Karpas-422 (cell line): ENCODE results near the gene AP1G2. TPM values are rescaled to one million over a fixed set of nuclear protein-coding genes. Genes with fewer than 3 reads are reported as not detected.
"Not testable (repeated sequence)": the region's sequence is repeated elsewhere in the genome, so short reads cannot be mapped to it uniquely, and the experiment has no call there.

Experiments
- DNase-seq: peaks from one replicate; pipeline ENCODE4 v3.0.0-alpha.2; 2015
- H2AFZ ChIP-seq: fragments of 200-600 bp; sonication (generic); 2 replicates; pipeline ENCODE4 v1.6.1; 2014; ENCODE audit warnings: antibody characterized with exemption, low read length, mixed read lengths
- H3K27ac ChIP-seq: fragments of 200-600 bp; sonication (generic); 2 replicates; pipeline ENCODE4 v1.5.1; 2014; ENCODE audit warnings: mild to moderate bottlenecking, low read length, moderate library complexity
- H3K27me3 ChIP-seq: fragments of 200-600 bp; sonication (generic); 2 replicates; pipeline ENCODE4 v1.6.1; 2014; ENCODE audit warnings: low read length, mixed read lengths
- H3K36me3 ChIP-seq: fragments of 200-600 bp; sonication (generic); 2 replicates; pipeline ENCODE4 v1.6.1; 2014; ENCODE audit warnings: low read length, mixed read lengths; ENCODE audit not compliant: insufficient read depth
- H3K4me1 ChIP-seq: fragments of 200-600 bp; sonication (generic); 2 replicates; pipeline ENCODE4 v1.6.1; 2014; ENCODE audit warnings: mild to moderate bottlenecking, low read length, mixed read lengths
- H3K4me2 ChIP-seq: fragments of 200-600 bp; sonication (generic); 2 replicates; pipeline ENCODE4 v1.6.1; 2014; ENCODE audit warnings: low read length, low read depth, mild to moderate bottlenecking; ENCODE audit not compliant: poor library complexity, severe bottlenecking
- H3K4me3 ChIP-seq: fragments of 200-600 bp; sonication (generic); 2 replicates; pipeline ENCODE4 v1.5.1; 2014; ENCODE audit warnings: mild to moderate bottlenecking, antibody characterized with exemption, low read length, mixed read lengths
- H3K79me2 ChIP-seq: fragments of 200-600 bp; sonication (generic); 2 replicates; pipeline ENCODE4 v1.6.1; 2014; ENCODE audit warnings: mild to moderate bottlenecking, low read length, mixed read lengths
- H3K9ac ChIP-seq: fragments of 200-600 bp; sonication (generic); 2 replicates; pipeline ENCODE4 v1.6.0; 2014; ENCODE audit warnings: low read length
- H3K9me2 ChIP-seq: fragments of 200-600 bp; sonication (generic), shearing (Covaris generic); replicated peaks from 2 replicates; pipeline ENCODE4 v1.6.0; 2014; ENCODE audit warnings: mild to moderate bottlenecking, low read length, moderate library complexity; ENCODE audit not compliant: insufficient read depth
- H3K9me3 ChIP-seq: fragments of 300-700, 200-600 bp; sonication (generic); 2 replicates; pipeline ENCODE4 v1.6.1; 2014; ENCODE audit warnings: low read length, mixed read lengths
- H4K20me1 ChIP-seq: fragments of 200-600 bp; sonication (generic); 2 replicates; pipeline ENCODE4 v1.6.1; 2014; ENCODE audit warnings: mild to moderate bottlenecking, antibody characterized with exemption, low read length, low read depth; ENCODE audit not compliant: insufficient read depth
- total RNA-seq: library from RNA; depleted of rRNA; stranded (reverse); fragments of >200 nt; shearing (Covaris generic); gene quantifications from 2 replicates; pipeline ENCODE4 v1.2.3, GENCODE V29; 2014; ENCODE audit warnings: low replicate concordance

Gene AP1G2
- total RNA-seq, 1 experiment from 2014 or later: 207 TPM

- Histone ChIP-seq H3K4me2 (no peak overlapping the region), H3K79me2 (no peaks in the 10 kb centered on the region), H3K4me1 (no peaks in the 10 kb centered on the region), H3K27ac (no peak overlapping the region), H3K27me3 (0 out of 2 replicates have a peak, but pooled peaks cover 5% of the 10 kb centered on the region), H3K9me2 (no peaks in the 10 kb centered on the region), H3K9me3 (no peaks in the 10 kb centered on the region), H2AFZ (no peak overlapping the region), H3K36me3 (no peaks in the 10 kb centered on the region), H3K9ac (no peak overlapping the region), H4K20me1 (no peaks in the 10 kb centered on the region), H3K4me3 (no peak overlapping the region)
- DNase-seq: no peak
Observed at GRCh38 chr14:23610090-23610814, 42.7 kb upstream of the AP1G2 start.

- not testable (repeated sequence) for H3K4me1 ChIP-seq, H3K4me3 ChIP-seq, H4K20me1 ChIP-seq, H3K79me2 ChIP-seq, H3K9me2 ChIP-seq, H2AFZ ChIP-seq, H3K9ac ChIP-seq, H3K4me2 ChIP-seq, DNase-seq, H3K27ac ChIP-seq, H3K36me3 ChIP-seq, H3K27me3 ChIP-seq, H3K9me3 ChIP-seq
Observed at GRCh38 chr14:23609411-23610089, 42.0 kb upstream of the AP1G2 start.

- H3K9me2 ChIP-seq: no peaks in the 10 kb centered on the region
- no peaks in the 10 kb centered on the region for H4K20me1 ChIP-seq
- 0 out of 2 replicates have a peak, but pooled peaks cover 5% of the 10 kb centered on the region for H3K27me3 ChIP-seq
- no peaks in the 10 kb centered on the region for H3K36me3 ChIP-seq
- no peaks in the 10 kb centered on the region for H3K79me2 ChIP-seq
- no peaks in the 10 kb centered on the region for H3K9me3 ChIP-seq
- H2AFZ ChIP-seq: no peak overlapping the region
- H3K27ac ChIP-seq: no peak overlapping the region
- no peaks in the 10 kb centered on the region for H3K4me1 ChIP-seq
- no peak for DNase-seq
- H3K4me3 ChIP-seq: no peak overlapping the region
- H3K9ac ChIP-seq: no peak overlapping the region
- H3K4me2 ChIP-seq: no peak overlapping the region
Observed at GRCh38 chr14:23609001-23609400, 41.4 kb upstream of the AP1G2 start.

GRCh38 chr14:23608454-23608853 is 40.9 kb upstream of the AP1G2 start:
- H4K20me1 ChIP-seq: no peaks in the 10 kb centered on the region
- no peak overlapping the region for H3K27ac ChIP-seq
- DNase-seq: no peak
- H3K79me2 ChIP-seq: no peaks in the 10 kb centered on the region
- 0 out of 2 replicates have a peak, but pooled peaks cover 5% of the 10 kb centered on the region for H3K27me3 ChIP-seq
- H3K36me3 ChIP-seq: no peaks in the 10 kb centered on the region
- H3K9me2 ChIP-seq: no peaks in the 10 kb centered on the region
- H3K4me2 ChIP-seq: no peak overlapping the region
- H3K9me3 ChIP-seq: no peaks in the 10 kb centered on the region
- H2AFZ ChIP-seq: no peak overlapping the region
- no peak overlapping the region for H3K4me3 ChIP-seq
- H3K9ac ChIP-seq: no peak overlapping the region
- no peaks in the 10 kb centered on the region for H3K4me1 ChIP-seq

GRCh38 chr14:23605931-23606585 is 38.5 kb upstream of the AP1G2 start:
- H3K4me1 ChIP-seq: no peaks in the 10 kb centered on the region
- H4K20me1 ChIP-seq: no peaks in the 10 kb centered on the region
- no peak for DNase-seq
- H3K27ac ChIP-seq: no peak overlapping the region
- no peaks in the 10 kb centered on the region for H3K9me3 ChIP-seq
- H3K79me2 ChIP-seq: no peaks in the 10 kb centered on the region
- H3K36me3 ChIP-seq: no peaks in the 10 kb centered on the region
- H3K4me2 ChIP-seq: no peak overlapping the region
- H3K9ac ChIP-seq: no peak overlapping the region
- no peak overlapping the region for H3K4me3 ChIP-seq
- no peaks in the 10 kb centered on the region for H3K9me2 ChIP-seq
- no peak overlapping the region; the same call in 1 of the 2 replicates for H2AFZ ChIP-seq
- H3K27me3 ChIP-seq: 0 out of 2 replicates have a peak, but pooled peaks cover 2% of the 10 kb centered on the region

- Histone ChIP-seq H3K27me3 (no peaks in the 10 kb centered on the region), H3K4me3 (no peak overlapping the region), H3K36me3 (no peaks in the 10 kb centered on the region), H4K20me1 (no peaks in the 10 kb centered on the region), H3K4me2 (no peak overlapping the region), H3K9me2 (no peaks in the 10 kb centered on the region), H3K27ac (no peak overlapping the region), H3K79me2 (no peaks in the 10 kb centered on the region), H3K9me3 (no peaks in the 10 kb centered on the region), H3K4me1 (no peaks in the 10 kb centered on the region), H2AFZ (no peak overlapping the region), H3K9ac (no peak overlapping the region)
- DNase-seq: no peak
Observed at GRCh38 chr14:23604675-23605170, 37.1 kb upstream of the AP1G2 start.

GRCh38 chr14:23604148-23604547 is 36.6 kb upstream of the AP1G2 start:
- Histone ChIP-seq H3K9ac (no peak overlapping the region), H2AFZ (no peak overlapping the region), H3K4me3 (no peak overlapping the region), H3K9me2 (no peaks in the 10 kb centered on the region), H3K9me3 (no peaks in the 10 kb centered on the region), H4K20me1 (no peaks in the 10 kb centered on the region), H3K27me3 (no peaks in the 10 kb centered on the region), H3K79me2 (no peaks in the 10 kb centered on the region), H3K27ac (no peak overlapping the region), H3K36me3 (no peaks in the 10 kb centered on the region), H3K4me2 (no peak overlapping the region), H3K4me1 (no peaks in the 10 kb centered on the region)
- no peak for DNase-seq

GRCh38 chr14:23603103-23603502 is 35.5 kb upstream of the AP1G2 start:
- Histone ChIP-seq H3K9ac (no peak overlapping the region), H3K79me2 (no peaks in the 10 kb centered on the region), H3K4me2 (no peak overlapping the region), H3K9me2 (no peaks in the 10 kb centered on the region), H3K4me1 (no peaks in the 10 kb centered on the region), H4K20me1 (no peaks in the 10 kb centered on the region), H2AFZ (no peak overlapping the region), H3K36me3 (no peaks in the 10 kb centered on the region), H3K9me3 (no peaks in the 10 kb centered on the region), H3K27ac (no peak overlapping the region), H3K27me3 (no peaks in the 10 kb centered on the region), H3K4me3 (no peak overlapping the region)
- DNase-seq: no peak
